Stimulated activated CD8-positive, alpha-beta memory T cell treated with anti-CD3 and anti-CD28 coated beads, Interleukin-2, amount 100 ng/mL, for 1 hour (primary cell): ENCODE results near the gene ELOA2.
"Not testable (repeated sequence)": the region's sequence is repeated elsewhere in the genome, so short reads cannot be mapped to it uniquely, and the experiment has no call there.

Source experiments
- DNase-seq, 2 donors: peaks; one replicate each; pipeline ENCODE4 v3.0.0-alpha.2; 2020; ENCODE audit warnings: low read depth in 2 of 2

Gene ELOA2, protein sequence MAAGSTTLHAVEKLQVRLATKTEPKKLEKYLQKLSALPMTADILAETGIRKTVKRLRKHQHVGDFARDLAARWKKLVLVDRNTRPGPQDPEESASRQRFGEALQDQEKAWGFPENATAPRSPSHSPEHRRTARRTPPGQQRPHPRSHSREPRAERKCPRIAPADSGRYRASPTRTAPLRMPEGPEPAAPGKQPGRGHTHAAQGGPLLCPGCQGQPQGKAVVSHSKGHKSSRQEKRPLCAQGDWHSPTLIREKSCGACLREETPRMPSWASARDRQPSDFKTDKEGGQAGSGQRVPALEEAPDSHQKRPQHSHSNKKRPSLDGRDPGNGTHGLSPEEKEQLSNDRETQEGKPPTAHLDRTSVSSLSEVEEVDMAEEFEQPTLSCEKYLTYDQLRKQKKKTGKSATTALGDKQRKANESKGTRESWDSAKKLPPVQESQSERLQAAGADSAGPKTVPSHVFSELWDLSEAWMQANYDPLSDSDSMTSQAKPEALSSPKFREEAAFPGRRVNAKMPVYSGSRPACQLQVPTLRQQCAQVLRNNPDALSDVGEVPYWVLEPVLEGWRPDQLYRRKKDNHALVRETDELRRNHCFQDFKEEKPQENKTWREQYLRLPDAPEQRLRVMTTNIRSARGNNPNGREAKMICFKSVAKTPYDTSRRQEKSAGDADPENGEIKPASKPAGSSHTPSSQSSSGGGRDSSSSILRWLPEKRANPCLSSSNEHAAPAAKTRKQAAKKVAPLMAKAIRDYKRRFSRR

DNA sequence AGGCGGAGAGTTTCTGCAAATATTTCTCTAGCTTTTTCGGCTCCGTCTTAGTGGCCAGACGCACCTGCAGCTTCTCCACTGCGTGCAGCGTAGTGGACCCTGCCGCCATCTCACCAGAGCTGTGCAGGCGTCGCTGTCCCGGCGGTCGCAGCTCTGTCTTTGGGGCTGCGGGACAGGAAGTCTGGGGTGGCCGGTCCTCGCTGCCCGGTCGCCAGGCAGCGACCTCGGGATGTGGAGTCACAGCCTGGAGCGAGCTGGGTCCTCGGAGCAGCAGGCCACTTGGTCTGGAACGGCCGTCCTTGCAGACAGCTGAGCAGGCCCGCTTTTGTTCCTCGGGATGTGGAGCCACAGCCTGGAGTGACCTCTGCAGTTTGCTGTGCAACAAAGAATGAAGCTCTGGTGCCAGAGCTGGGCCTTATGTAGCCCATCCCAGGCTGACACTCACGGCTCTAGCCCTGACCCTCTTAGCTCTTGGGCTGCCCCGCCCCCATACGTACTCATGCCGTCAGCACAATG, at the start of gene ELOA2:
Gene ELOA2, minus strand, starts transcription at position 466 of the 516 bp plus-strand sequence. Its CDS starts 357 bp downstream, at position 109.
- DNase-seq = no peak

DNA sequence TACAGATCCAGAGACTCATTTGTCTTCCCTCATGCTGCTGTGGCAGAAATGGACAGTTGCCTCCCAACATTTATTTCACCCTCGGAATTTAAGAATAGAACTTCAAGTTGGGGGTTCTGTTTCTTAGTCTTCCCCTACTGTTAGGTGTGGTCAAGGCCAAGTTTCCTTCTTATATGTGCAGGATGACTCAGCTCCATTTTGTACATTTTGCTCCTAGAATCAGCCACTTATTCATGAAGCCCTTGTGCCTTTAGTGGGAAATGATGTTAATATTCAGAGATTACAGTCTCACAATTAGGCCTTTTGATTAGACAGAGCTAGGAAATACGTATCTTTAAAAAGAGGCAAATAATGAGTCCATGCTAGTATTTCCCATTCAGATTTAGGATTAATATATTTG, 46.2 kb upstream of the ELOA2 start:
- no peak for DNase-seq

DNA sequence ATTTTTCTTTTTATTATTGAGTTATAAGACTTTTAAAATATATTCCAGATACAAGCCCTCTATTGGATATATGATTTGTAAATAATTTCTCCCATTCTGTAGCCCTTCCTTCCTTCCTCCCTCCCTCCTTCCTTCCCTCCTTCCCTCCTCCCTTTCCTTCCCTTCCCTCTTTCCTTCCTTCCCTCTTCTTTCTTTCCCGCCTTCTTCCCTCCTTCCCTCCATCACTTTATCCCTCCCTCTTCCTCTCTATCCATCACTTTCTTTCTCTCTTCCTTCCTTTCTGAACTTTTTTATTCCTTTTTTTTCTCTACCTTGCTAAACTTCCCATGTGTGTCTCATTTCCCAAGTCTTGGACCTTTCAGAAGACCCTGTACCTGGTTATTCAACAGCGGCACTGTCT, 45.5 kb upstream of the ELOA2 start:
- DNase-seq = no peak

DNA sequence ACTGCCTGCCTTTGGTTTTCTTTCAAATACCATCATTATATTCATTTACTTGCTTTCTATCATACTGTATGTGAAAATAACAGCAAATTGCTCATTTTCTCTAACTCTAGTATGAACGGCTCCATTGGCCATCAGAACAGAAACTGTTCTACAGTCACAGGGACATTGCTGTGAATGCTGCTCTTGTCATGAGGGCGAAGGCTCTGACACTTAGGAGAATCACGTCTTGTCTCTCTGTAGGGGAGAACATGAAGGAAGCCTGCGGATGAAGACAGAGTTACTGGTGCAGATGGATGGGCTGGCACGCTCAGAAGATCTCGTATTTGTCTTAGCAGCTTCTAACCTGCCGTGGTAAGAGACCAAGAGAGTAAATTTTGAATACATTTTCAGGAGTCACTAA, 41.7 kb upstream of the ELOA2 start:
- DNase-seq = no peak

DNA sequence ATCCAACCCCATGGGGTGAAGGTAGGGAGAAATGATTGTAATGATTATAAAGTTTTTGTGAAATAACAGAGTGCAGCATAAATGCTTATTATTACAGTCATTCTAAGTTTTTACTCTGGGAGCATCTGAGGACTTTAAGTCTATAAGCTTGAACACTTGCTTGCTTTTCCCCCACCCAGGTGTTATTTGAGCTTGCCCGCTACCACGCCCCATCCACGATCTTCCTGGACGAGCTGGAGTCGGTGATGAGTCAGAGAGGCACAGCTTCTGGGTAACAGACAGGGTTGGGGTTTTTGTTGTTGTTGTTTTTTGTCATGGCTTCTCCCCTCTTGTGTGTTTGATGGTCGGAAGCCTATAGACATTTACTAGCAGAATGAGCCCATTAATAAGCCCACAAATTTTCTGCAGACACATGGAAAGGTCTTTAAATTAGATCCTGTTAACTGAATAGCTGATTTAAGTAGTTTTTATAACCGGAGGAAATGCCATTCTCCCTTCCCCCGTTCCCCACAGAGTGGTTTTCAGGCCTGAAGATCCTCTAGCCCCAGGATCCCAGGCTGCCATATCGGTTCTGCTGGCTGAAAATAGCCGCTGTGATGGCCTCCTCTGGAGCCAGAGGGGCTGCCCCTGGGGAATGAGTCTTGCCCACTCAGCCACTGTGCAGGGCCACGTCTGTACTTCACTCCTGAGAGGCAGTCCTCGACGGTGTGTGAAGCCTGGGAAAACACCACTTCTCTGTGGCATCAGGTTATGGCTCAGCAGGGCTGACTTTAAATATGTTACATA, 39.9 kb upstream of the ELOA2 start:
- DNase-seq = no peak

DNA sequence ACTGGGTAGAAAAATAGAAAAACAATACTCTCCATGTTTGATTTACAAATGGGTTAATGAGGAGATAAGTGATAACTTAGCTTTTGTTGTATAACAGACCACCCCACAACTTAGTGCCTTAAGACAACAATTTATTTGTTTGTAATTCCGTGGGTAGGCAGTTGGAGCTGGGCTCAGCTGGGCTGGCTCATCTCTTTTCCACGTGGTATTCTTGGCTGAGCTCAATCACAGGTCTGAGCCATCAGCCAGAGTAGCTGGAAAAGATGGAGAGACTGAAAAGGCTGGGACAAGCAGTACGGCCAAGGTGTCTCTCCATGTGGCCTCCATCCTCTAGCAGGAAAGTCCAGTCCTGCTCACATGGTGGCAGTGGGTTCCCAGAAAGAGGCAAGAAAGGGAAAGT, 32.2 kb upstream of the ELOA2 start:
- DNase-seq = no peak

DNA sequence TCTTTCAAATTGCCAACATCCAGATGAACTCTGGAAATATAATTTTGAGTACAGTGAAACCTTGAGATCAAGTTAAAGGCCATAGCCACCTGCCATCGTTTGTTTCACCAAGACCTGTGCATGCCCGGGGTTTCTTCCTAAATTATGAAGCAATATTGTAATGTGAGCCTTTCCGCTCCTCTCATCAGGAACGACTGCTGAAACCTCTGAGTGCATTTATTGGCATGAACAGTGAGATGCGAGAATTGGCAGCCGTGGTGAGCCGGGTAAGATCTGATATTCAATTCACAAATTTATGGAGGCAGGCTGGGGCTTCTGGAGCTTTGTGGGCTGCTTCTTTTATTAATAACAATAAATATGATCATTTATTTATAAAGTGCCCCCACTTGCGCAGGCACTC, 27.7 kb upstream of the ELOA2 start:
- no peak for DNase-seq

DNA sequence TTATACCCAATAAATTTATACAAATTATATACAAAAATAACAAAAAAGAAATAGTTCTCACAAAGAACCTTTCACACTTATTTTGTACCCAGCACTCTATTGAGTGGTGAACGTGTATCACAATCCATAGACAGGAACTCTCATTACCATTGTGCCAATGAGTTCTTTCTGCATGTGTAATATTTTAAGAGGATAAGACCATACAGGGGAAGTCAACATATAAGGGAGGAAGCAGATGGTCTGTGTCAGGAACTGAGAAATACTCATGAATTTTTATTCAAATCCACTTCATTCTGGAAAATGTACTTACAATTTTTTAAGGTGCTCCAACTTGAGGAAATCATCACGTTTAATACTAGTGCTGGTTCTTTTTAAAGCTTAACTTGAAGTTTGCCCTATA, 27.1 kb upstream of the ELOA2 start:
- no peak for DNase-seq

DNA sequence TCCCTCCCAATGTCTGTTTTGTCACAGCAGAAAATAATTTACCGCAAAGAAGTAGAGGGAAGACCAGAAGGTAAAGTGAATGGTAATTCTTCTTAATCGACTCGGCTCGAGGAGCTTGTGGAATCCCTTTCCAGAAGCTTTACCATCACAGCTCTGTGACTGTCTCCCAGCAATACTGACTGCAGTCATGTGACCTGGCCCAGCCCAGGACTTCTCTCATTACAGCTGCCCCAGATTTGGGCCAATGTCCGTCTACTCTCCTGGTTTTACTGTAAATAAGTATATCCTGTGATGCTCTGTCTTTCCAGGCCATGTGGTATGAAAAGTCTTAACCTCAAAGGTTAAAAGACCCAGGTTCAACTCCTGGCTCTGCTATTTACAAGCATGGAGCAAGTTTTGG, 18.9 kb upstream of the ELOA2 start:
- no peak for DNase-seq

DNA sequence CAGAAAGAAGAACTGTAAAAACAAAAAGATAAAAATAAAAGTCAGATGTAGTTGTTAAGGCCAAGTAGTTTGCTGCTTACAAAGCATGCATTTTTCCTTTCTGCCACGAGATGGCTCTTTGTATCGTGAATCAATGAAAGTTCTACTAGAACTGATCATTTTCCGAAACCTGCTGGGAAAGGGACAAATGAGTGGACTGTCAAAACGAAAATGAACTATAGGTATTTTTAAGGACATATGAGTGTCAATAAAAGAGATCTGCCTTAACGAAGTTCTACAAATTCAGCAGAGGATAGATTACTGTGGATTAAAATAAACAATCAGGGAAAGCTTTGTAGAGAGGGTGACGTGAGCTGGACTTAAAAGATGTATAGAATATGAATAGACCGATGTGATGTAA, 15.0 kb upstream of the ELOA2 start:
- DNase-seq = no peak

DNA sequence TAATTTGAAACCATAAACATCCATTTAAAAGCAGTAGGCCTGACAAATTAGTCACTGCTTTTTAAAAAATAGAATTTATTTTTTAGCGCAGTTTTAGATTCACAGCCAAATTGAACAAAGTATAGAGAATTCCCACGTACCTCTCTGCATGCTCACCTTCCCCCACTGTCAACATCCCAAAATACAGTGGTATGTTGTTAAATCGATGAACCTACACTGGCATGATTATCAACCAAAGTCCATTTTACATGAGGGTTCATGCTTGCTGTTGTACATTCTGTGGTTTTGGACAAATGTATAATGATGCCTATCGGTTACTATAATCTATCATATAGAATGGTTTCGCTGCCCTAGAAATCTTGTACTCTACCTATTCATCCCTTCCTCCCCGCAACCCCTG, 5.6 kb upstream of the ELOA2 start:
- DNase-seq = no peak

DNA sequence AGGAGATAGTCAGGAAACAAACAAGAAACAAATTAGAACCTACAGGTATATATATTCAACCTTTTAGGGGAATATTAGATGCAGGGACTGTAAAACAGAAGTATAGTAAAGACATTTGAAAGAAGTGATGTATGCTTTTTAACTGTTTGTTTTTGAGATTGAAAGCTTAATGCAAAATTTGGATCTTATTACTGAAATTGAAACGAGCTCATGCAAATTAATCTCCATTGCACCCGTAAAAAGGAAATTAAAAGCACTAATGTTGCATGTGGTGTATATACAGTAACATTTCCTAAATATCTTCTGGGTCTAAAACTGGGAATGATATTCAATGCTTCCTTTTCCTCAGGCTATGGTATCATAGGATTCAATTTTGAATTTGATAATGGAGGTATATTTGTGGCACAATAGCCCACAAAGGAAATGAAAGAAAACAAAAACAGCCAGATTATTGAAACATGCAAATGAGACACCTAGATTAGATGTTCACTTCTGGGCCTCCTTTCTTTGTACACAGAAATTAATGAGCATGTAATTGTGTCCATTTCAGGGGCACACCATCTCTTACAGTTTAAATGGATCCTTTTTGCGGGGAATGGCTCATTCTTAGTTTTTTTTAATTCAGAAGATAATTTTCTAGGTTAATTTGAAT, 1.6 kb upstream of the ELOA2 start:
- no peak for DNase-seq

DNA sequence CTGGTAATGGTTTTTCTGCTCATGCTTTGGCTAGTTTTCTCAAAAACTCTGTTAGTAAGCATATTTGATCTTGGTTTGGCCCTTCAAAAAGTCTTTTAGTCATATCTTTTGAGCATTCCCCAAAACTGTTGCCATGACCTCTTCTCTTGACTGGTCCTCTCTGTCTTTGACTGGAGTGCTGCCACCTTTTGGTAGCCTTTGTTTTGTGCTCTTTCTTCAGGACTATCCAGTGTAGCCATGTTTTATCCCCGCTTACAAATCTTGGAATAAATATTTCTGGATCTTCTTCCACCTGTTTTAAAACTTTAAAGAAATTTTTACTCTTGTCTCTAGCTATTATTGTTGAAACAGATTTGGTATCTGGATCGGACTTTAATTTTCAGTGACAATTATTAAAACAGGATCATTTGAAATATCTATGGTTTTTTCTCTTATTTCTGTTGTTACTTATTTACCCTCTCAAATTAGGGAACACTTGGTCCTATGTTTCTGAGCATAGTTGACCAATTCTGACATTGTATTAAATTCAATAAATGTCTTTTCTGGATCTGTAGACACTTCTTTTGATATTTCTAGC, 965 bp upstream of the ELOA2 start:
- DNase-seq = no peak

DNA sequence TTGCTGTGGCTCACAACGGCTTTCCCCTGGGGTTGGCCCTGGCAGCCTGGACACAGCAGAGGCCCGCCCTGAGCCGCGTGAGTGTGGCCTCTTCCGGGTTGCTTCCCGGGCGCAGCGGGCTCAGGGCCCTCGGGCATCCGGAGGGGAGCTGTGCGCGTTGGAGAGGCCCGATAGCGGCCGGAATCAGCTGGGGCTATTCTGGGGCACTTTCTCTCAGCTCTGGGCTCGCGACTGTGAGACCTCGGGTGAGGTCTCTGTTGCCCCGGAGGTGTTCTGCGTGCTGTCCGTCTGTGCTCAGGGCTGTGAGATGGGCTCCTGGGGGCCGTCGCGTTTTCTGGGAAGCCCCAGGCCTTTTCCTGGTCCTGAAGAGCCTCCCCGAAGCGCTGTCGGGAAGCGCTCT, 830 bp downstream of the ELOA2 start:
- not testable (repeated sequence) for DNase-seq

DNA sequence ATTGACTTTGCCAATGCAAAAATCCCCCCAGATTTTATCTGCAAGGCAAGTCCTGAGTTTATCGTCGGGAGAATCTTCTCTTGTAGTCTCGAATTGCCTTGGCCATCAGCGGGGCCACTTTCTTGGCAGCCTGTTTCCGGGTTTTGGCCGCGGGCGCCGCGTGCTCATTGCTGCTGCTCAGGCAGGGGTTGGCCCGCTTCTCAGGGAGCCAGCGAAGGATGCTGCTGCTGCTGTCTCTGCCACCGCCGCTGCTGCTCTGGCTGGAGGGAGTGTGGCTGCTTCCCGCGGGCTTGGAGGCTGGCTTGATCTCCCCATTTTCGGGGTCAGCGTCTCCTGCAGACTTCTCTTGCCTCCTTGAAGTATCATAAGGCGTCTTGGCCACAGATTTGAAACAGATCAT, 2.5 kb downstream of the ELOA2 start:
- DNase-seq = no peak

DNA sequence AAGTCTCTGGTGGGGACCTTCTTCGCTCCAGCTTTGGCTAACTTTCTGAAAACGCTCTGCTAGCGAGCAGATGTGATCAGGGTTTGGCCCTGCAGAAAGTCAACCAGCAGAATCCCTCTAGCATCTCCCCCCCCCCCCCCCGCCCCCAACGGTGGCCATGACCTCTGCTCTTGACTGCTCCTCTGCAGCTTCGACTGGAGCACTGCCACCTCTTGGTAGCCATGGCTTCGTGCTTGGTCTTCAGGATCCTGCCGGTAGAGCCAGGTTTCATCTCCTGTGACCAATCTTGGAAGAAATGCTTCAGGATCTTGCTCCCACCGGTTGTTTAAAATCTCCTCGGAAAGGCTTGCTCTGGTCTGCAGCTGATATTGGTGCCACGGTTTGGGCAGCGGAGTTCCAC, 4.5 kb downstream of the ELOA2 start:
- DNase-seq = not testable (repeated sequence)

DNA sequence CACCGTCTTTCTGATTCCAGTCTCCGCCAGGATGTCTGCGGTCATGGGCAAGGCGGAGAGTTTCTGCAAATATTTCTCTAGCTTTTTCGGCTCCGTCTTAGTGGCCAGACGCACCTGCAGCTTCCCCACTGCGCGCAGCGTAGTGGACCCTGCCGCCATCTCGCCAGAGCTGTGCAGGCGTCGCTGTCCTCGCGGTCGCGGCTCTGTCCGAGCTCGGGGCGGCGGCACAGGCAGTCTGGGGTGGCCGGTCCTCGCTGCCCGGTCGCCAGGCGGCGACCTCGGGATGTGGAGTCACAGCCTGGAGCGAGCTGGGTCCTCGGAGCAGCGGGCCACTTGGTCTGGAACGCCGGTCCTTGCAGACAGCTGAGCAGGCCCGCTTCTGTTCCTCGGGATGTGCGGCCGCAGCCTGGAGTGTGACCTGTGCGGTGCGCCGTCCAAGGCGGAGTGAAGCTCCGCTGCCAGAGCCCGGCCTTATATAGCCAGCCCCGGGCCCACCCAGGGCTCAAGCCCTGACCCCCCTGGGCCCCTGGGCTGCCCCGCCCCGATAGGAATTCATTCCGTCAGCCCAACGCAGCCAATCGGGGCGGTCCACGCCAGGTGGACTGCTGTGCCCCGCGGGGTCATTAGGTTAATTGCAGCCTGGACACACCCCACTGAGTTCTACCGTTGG, 5.6 kb downstream of the ELOA2 start:
- not testable (repeated sequence) for DNase-seq

DNA sequence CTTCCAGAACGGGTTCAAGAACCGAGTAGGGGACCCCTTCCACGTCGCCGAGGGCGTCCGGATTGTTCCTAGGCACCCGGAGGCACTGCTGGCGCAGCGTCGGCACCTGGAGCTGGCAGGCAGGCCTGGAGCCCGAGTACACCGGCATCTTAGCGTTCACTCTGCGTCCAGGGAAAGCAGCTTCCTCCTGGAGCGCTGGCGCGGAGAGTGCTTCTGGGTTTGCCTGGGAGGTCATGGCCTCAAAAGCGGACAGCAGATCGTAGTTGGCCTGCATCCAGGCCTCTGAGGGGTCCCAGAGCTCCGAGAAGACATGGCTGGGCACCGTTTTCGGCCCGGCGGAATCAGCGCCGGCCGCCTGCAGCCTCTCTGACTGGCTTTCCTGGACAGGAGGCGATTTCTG, 6.7 kb downstream of the ELOA2 start:
- DNase-seq = not testable (repeated sequence)

DNA sequence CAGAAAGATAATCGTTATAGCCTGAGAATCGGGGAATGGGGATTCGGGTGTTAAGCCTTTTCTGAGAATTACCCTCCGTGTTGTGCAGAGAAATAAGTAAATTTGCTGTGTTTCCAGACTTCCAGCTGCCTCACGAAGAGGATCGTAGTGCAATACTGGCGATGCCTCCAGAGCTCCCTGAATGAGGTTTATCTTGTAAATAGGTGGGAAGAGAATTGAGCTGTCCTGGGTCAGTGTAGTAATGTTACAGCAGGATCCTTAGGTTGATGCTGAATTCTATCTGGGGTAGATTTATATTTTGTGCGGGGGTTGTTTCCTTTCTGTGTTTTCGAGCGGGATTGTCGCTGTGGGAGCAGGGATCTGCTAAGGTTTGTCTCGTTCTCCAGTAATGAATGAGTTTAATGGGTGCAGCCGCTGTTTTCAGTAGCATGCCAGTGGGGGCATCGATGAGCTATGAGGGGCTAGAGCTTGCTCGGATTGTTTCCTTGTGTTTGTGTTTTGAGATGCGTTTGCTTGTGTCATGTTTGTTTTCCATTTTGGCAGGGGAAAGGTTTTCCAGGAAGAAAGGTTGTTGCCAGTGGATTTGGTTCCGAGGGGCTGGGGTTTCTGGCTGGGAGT, 9.8 kb downstream of the ELOA2 start:
- DNase-seq = not testable (repeated sequence)

DNA sequence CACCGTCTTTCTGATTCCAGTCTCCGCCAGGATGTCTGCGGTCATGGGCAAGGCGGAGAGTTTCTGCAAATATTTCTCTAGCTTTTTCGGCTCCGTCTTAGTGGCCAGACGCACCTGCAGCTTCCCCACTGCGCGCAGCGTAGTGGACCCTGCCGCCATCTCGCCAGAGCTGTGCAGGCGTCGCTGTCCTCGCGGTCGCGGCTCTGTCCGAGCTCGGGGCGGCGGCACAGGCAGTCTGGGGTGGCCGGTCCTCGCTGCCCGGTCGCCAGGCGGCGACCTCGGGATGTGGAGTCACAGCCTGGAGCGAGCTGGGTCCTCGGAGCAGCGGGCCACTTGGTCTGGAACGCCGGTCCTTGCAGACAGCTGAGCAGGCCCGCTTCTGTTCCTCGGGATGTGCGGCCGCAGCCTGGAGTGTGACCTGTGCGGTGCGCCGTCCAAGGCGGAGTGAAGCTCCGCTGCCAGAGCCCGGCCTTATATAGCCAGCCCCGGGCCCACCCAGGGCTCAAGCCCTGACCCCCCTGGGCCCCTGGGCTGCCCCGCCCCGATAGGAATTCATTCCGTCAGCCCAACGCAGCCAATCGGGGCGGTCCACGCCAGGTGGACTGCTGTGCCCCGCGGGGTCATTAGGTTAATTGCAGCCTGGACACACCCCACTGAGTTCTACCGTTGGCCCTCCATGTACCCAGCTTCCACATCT, 11.5 kb downstream of the ELOA2 start:
- DNase-seq = not testable (repeated sequence)
